ENCODE data around the gene ARX. TPM values are rescaled to one million over a fixed set of nuclear protein-coding genes. Genes with fewer than 3 reads are reported as not detected.

Gene ARX
- total and polyA plus RNA-seq, 2 of the 8 experiments (the other 6 are each of a cell fraction or from before 2014, with no cell fraction given) = not detected

- ChIA-PET CTCF (ENCODE audit: partially characterized antibody) (interaction anchor here (0.7 to 1.5 kb wide), 3 partner anchors 15 to 139 kb away, joined by 3 read pairs; no protein-coding TSS in a partner anchor), POLR2A (ENCODE audit: partially characterized antibody) (no interaction called here)
- Histone ChIP-seq H3K9me3 (ENCODE audit: insufficient read depth in 2 of 2, low read depth in 1 of 2, low read length in 1 of 2) (no peaks in the 10 kb centered on the region), H3K18ac (ENCODE audit: extremely low read depth, low read length) (no peak overlapping the region), H4K5ac (ENCODE audit: insufficient read length, low read depth, low read length) (no peak overlapping the region), H3K9ac (replicated peaks in 1 of 4; ENCODE audit: extremely low read depth in 1 of 4, low read depth in 3 of 4, low read length in 3 of 4) (no peak overlapping the region; a peak in 1 of 7 replicates), H4K91ac (replicated peaks; ENCODE audit: insufficient read length, low read length) (peak overlapping the region; percentile 42), H3K27ac (ENCODE audit: low read depth, low read length) (no peak overlapping the region), H3K4me3 (ENCODE audit: extremely low read depth in 1 of 4, insufficient read depth in 2 of 4, low read depth in 3 of 4, low read length in 4 of 4) (no peak overlapping the region), H3K4me1 (replicated peaks in 1 of 4; ENCODE audit: control insufficient read depth in 3 of 4, insufficient read depth in 4 of 4, low read length in 3 of 4) (peaks cover 0 to 19% (median 4%) of the 10 kb centered on the region in 4 experiments; a peak in 2 of 7 replicates), H3K27me3 (replicated peaks in 1 of 4; ENCODE audit: control insufficient read depth in 3 of 4, extremely low read depth in 1 of 4, insufficient read depth in 3 of 4, low read length in 3 of 4) (no peaks in the 10 kb centered on the region), H4K20me1 (replicated peaks in 1 of 2; ENCODE audit: control insufficient read depth in 1 of 2, insufficient read depth in 2 of 2, low read length in 2 of 2) (no peaks in the 10 kb centered on the region), H3K79me1 (ENCODE audit: low read depth, low read length) (no peaks in the 10 kb centered on the region), H2BK5ac (ENCODE audit: low read depth, low read length) (no peak overlapping the region), H3K14ac (ENCODE audit: insufficient read length) (no peak overlapping the region), H4K8ac (ENCODE audit: extremely low read depth, insufficient read depth, low read length) (no peak overlapping the region), H2BK20ac (ENCODE audit: low read length) (no peak overlapping the region), H3K56ac (replicated peaks; ENCODE audit: insufficient read length, low read depth, low read length) (no peak overlapping the region), H2BK15ac (ENCODE audit: low read length) (no peak overlapping the region), H3K23me2 (ENCODE audit: low read depth, low read length) (no peaks in the 10 kb centered on the region), H2AFZ (ENCODE audit: low read length) (no peak overlapping the region), H2BK12ac (ENCODE audit: low read depth, low read length) (no peak overlapping the region), H2AK5ac (ENCODE audit: low read depth, low read length) (no peak overlapping the region), H2BK120ac (replicated peaks; ENCODE audit: low read depth, low read length) (no peak overlapping the region), H3K4me2 (ENCODE audit: insufficient read depth in 1 of 2, low read depth in 2 of 2, low read length in 2 of 2) (no peak overlapping the region), H3K79me2 (ENCODE audit: control insufficient read depth in 1 of 2, insufficient read depth in 2 of 2, low read length in 2 of 2) (no peaks in the 10 kb centered on the region), H3K4ac (replicated peaks; ENCODE audit: insufficient read length, low read depth, low read length) (no peak overlapping the region), H3K23ac (ENCODE audit: insufficient read length) (no peak overlapping the region), H3K36me3 (ENCODE audit: control insufficient read depth in 2 of 4, insufficient read depth in 4 of 4, low read length in 3 of 4) (no peaks in the 10 kb centered on the region)
- 64% methylated on average over 4 of the region's 4 CpGs; no CpG with 5 or more reads in 1 of the 2 experiments for WGBS, 2 experiments (ENCODE audit: extremely low coverage in 1 of 2, insufficient coverage in 1 of 2, insufficient read length in 1 of 2, insufficient replicate concordance in 2 of 2, low coverage in 1 of 2, low lambda C conversion rate in 2 of 2, missing lambda C conversion rate in 1 of 2)
- FAIRE-seq (peak; percentile 57), DNase-seq (ENCODE audit: low read depth in 1 of 2, low spot score in 2 of 2) (no peak)
- no peak for TF ChIP-seq PHF8 (conservative IDR thresholded peaks at IDR 0.05; ENCODE audit: low read depth, low read length)
- TF ChIP-seq CEBPB (IDR thresholded peaks at IDR 0.05; ENCODE audit: low read depth, low read length) = peak; percentile 10; the same call in 1 of the 2 replicates
These were observed 37.2 kb upstream of the ARX start for GRCh38 chrX:25052798-25053534.
